ENCODE data around the gene SHC2.
"Not testable (repeated sequence)": the region's sequence is repeated elsewhere in the genome, so short reads cannot be mapped to it uniquely, and the experiment has no call there.

The SHC2 gene

GRCh38 chr19:387777-388176 lies 73.1 kb downstream of the SHC2 start:
- DNase-seq: no peak

- not testable (repeated sequence) for DNase-seq
Observed at GRCh38 chr19:386632-387301, 74.1 kb downstream of the SHC2 start.

GRCh38 chr19:386189-386588 lies 74.6 kb downstream of the SHC2 start:
- not testable (repeated sequence) for DNase-seq

- no peak for DNase-seq
Observed at GRCh38 chr19:384799-385169, 76.0 kb downstream of the SHC2 start.

GRCh38 chr19:383922-384798 lies 76.7 kb downstream of the SHC2 start:
- DNase-seq: no peak

- DNase-seq: no peak
Observed at GRCh38 chr19:383040-383439, 77.8 kb downstream of the SHC2 start.

GRCh38 chr19:382578-382977 lies 78.3 kb downstream of the SHC2 start:
- peak; percentile 67 for DNase-seq

GRCh38 chr19:381901-382300 lies 78.9 kb downstream of the SHC2 start:
- DNase-seq: not testable (repeated sequence)

- not testable (repeated sequence) for DNase-seq
Observed at GRCh38 chr19:380618-381219, 80.1 kb downstream of the SHC2 start.

- no peak for DNase-seq
Observed at GRCh38 chr19:379796-380195, 81.0 kb downstream of the SHC2 start.

- no peak for DNase-seq
Observed at GRCh38 chr19:378706-379105, 82.1 kb downstream of the SHC2 start.

- no peak for DNase-seq
Observed at GRCh38 chr19:377801-378581, 82.8 kb downstream of the SHC2 start.

GRCh38 chr19:376111-376470 lies 84.7 kb downstream of the SHC2 start:
- no peak for DNase-seq

GRCh38 chr19:375395-376110 lies 85.3 kb downstream of the SHC2 start:
- no peak for DNase-seq

GRCh38 chr19:374886-375235 lies 86.0 kb downstream of the SHC2 start:
- no peak for DNase-seq

GRCh38 chr19:374183-374885 lies 86.5 kb downstream of the SHC2 start:
- no peak for DNase-seq

GRCh38 chr19:373391-374182 lies 87.2 kb downstream of the SHC2 start:
- DNase-seq: no peak

GRCh38 chr19:372306-372890 lies 88.4 kb downstream of the SHC2 start:
- no peak for DNase-seq

GRCh38 chr19:371501-372168 lies 89.2 kb downstream of the SHC2 start:
- no peak for DNase-seq
